Measurements from ENCODE around the gene GSTCD.

The GSTCD gene

DNA sequence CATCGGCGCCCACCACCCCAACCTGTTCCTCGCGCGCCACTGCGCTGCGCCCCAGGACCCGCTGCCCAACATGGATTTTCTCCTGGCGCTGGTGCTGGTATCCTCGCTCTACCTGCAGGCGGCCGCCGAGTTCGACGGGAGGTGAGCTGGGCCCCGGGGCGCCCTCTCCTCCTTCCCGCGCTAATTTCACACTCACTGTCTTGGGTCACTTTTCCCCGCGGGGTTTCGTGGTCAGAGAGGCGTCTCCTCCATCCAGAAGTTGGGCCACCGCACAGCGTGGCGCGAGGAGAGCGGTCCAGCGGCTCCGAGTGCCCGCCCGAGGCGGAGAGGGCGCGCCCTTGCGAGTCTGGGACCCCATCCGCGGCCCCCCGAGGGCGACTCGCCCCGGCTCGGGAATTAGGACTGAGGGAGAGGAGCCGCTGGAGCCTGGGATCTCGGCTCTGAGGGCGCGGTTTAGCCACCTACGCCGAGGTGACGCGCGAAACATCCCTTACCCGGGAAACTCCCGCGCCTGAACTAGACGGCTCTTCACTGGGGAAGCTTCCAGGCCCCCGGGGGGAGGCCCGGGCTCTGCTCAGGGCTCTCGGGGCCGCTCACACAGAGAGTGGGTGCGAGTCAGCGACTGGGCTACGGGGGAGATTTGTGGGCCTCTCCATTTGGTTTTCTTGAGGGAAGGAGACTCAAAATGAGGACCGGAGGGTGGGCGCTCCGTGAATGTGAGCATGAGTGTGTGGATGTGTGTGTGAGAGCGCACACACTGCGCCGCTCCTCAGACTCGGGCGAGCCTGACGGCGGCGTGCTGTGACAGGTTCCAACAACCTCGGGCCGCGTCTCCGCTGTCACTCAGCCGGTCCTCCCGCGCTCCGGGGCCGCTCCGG, 187.2 kb downstream of the GSTCD start:
- DNase-seq: peak; percentile 18

- no peak for DNase-seq
Measured at GRCh38 chr4:105896461-105896942, 187.9 kb downstream of the GSTCD start.

Data from hematopoietic multipotent progenitor cell treated with erythropoietin and hydrocortisone succinate and interleukin-3 and kit ligand, for 4 days (in vitro differentiated cells).